A673 (cell line): ENCODE measurements around the gene CDC73. TPM values are rescaled to one million over a fixed set of nuclear protein-coding genes. Genes with fewer than 3 reads are reported as not detected.

Source experiments
- BruUV-seq: library from RNA; stranded (reverse); fragments of 400-500 nt; replicated peaks from 2 replicates; lab custom pipeline; 2021; lab: Mats Ljungman, UMichigan
- CTCF ChIA-PET: fragments of 300-600 bp; sonication (Branson Sonifier 250); formaldehyde crosslinking; loops from one replicate; lab custom pipeline; 2022; ENCODE audit warnings: antibody characterized with exemption; lab: Charles Lee
- POLR2A ChIA-PET: fragments of 300-600 bp; sonication (Branson Sonifier 250); formaldehyde crosslinking; loops from one replicate; lab custom pipeline; 2022; ENCODE audit warnings: antibody characterized with exemption; ENCODE audit not compliant: low non-redundant PET; lab: Charles Lee
- DNase-seq: peaks from one replicate; pipeline ENCODE4 v3.0.0-alpha.2; 2015; ENCODE audit warnings: low spot score
- H3K27ac ChIP-seq: fragments of 200-600 bp; sonication (generic); 2 replicates; pipeline ENCODE4 v1.5.1; 2016; ENCODE audit warnings: mixed run types, low read depth, mild to moderate bottlenecking, mixed read lengths, antibody characterized with exemption, low read length; ENCODE audit not compliant: poor library complexity, severe bottlenecking
- H3K27me3 ChIP-seq: fragments of 200-600 bp; sonication (generic); replicated peaks from 2 replicates; pipeline ENCODE4 v1.6.1; 2017; ENCODE audit warnings: mixed run types, low read depth, mild to moderate bottlenecking, mixed read lengths, antibody characterized with exemption, low read length; ENCODE audit not compliant: insufficient read depth, poor library complexity
- H3K36me3 ChIP-seq: fragments of 200-600 bp; sonication (generic); 2 replicates; pipeline ENCODE4 v1.6.1; 2016; ENCODE audit warnings: mixed run types, mild to moderate bottlenecking, mixed read lengths, antibody characterized with exemption, low read length; ENCODE audit not compliant: insufficient read depth, poor library complexity, severe bottlenecking
- H3K4me1 ChIP-seq: fragments of 200-600 bp; sonication (generic); 2 replicates; pipeline ENCODE4 v1.6.1; 2017; ENCODE audit warnings: mixed run types, mild to moderate bottlenecking, mixed read lengths, antibody characterized with exemption, low read length; ENCODE audit not compliant: insufficient read depth, poor library complexity, severe bottlenecking
- H3K4me3 ChIP-seq: fragments of 200-600 bp; sonication (generic); 2 replicates; pipeline ENCODE4 v1.5.1; 2016; ENCODE audit warnings: low read depth, mixed run types, mild to moderate bottlenecking, mixed read lengths, low read length; ENCODE audit not compliant: poor library complexity, severe bottlenecking
- H3K9me3 ChIP-seq: fragments of 200-600 bp; sonication (generic); 2 replicates; pipeline ENCODE4 v1.6.1; 2016; ENCODE audit warnings: mixed run types, low read depth, mild to moderate bottlenecking, mixed read lengths, antibody characterized with exemption, low read length; ENCODE audit not compliant: poor library complexity, severe bottlenecking
- EZH2 ChIP-seq: fragments of 200-600 bp; sonication (generic); IDR thresholded peaks from 2 replicates; pipeline ENCODE4 v1.6.1; 2017; ENCODE audit warnings: borderline replicate concordance, low read depth, mild to moderate bottlenecking, mixed read lengths, antibody characterized with exemption, low read length; ENCODE audit not compliant: poor library complexity, severe bottlenecking
- intact Hi-C: fragments of 100-400 bp; cut with micrococcal nuclease; formaldehyde crosslinking; loops from one replicate; pipeline ENCODE4 v1.10.0; 2022; ENCODE audit not compliant: unreplicated experiment
- total RNA-seq: library from RNA; stranded (reverse); gene quantifications from 2 replicates; pipeline ENCODE4 v1.2.3, GENCODE V29; 2021
- TF ChIP-seq, protein P1 (sequence below): fragments of 300-800, 200-600 bp; sonication (generic); conservative IDR thresholded peaks from 2 replicates; pipeline ENCODE4 v1.5.1; 2017; ENCODE audit warnings: low read depth, mild to moderate bottlenecking, antibody characterized with exemption, low read length, moderate library complexity, mixed read lengths

Gene CDC73
- total RNA-seq, 1 experiment from 2014 or later: 71.0 TPM

GRCh38 chr1:193189442-193190095, 67.7 kb downstream of the CDC73 start:
- ChIA-PET CTCF (no interaction called here), POLR2A (no interaction called here)
- intact Hi-C loops: loop anchor here (10.0 kb wide), 2 partner anchors 215 to 1105 kb away; no protein-coding TSS in a partner anchor
- TF ChIP-seq EZH2: no peak
- H3K27ac ChIP-seq: no peak overlapping the region
- no peaks in the 10 kb centered on the region for H3K27me3 ChIP-seq
- H3K4me3 ChIP-seq: no peak overlapping the region
- H3K9me3 ChIP-seq: peaks cover 7% of the 10 kb centered on the region
- no peaks in the 10 kb centered on the region for H3K36me3 ChIP-seq
- BruUV-seq: no TSS peak
- peaks cover 50% of the 10 kb centered on the region for H3K4me1 ChIP-seq
- DNase-seq: no peak

GRCh38 chr1:193190096-193190744, 68.4 kb downstream of the CDC73 start:
- BruUV-seq: no TSS peak
- DNase-seq: peak; percentile 36
- Histone ChIP-seq H3K27me3 (no peaks in the 10 kb centered on the region), H3K27ac (no peak overlapping the region), H3K4me1 (peaks cover 46% of the 10 kb centered on the region), H3K36me3 (no peaks in the 10 kb centered on the region), H3K9me3 (peaks cover 7% of the 10 kb centered on the region), H3K4me3 (no peak overlapping the region)
- TF ChIP-seq, protein P1, sequence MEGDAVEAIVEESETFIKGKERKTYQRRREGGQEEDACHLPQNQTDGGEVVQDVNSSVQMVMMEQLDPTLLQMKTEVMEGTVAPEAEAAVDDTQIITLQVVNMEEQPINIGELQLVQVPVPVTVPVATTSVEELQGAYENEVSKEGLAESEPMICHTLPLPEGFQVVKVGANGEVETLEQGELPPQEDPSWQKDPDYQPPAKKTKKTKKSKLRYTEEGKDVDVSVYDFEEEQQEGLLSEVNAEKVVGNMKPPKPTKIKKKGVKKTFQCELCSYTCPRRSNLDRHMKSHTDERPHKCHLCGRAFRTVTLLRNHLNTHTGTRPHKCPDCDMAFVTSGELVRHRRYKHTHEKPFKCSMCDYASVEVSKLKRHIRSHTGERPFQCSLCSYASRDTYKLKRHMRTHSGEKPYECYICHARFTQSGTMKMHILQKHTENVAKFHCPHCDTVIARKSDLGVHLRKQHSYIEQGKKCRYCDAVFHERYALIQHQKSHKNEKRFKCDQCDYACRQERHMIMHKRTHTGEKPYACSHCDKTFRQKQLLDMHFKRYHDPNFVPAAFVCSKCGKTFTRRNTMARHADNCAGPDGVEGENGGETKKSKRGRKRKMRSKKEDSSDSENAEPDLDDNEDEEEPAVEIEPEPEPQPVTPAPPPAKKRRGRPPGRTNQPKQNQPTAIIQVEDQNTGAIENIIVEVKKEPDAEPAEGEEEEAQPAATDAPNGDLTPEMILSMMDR: peak; percentile 53; the same call in 1 of the 2 replicates
- no peak for TF ChIP-seq EZH2
- POLR2A ChIA-PET: no interaction called here
- CTCF ChIA-PET: no interaction called here
- intact Hi-C loops: no loop called here

DNA sequence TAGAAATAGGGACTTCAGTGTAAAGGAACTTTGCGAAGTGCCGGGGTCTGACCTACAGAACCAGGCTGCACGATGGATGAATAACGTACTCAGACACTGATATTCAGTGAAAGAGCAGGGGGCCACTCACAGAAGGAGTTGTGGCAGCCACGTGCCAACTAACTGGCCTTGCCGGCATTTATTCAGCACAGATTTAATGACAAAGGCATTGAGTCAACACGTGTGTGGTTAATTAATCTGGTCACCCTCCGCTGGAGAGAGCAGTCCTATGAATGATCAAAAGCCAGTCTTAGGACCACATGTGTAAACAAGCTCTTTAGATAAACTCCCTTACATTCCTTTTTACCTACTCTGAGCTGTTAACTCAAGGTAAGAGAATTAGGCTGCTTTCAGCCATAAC, 70.8 kb downstream of the CDC73 start:
- peaks cover 7% of the 10 kb centered on the region for H3K9me3 ChIP-seq
- no peak overlapping the region for H3K27ac ChIP-seq
- BruUV-seq: no TSS peak
- H3K4me3 ChIP-seq: no peak overlapping the region
- DNase-seq: no peak
- ChIA-PET POLR2A (no interaction called here), CTCF (no interaction called here)
- TF ChIP-seq, protein P1: no peak
- no peak for TF ChIP-seq EZH2
- intact Hi-C loops: no loop called here
- no peaks in the 10 kb centered on the region for H3K36me3 ChIP-seq
- H3K27me3 ChIP-seq: no peaks in the 10 kb centered on the region
- peaks cover 23% of the 10 kb centered on the region for H3K4me1 ChIP-seq
